ENCODE measurements around the gene CDC42EP3.

DNA sequence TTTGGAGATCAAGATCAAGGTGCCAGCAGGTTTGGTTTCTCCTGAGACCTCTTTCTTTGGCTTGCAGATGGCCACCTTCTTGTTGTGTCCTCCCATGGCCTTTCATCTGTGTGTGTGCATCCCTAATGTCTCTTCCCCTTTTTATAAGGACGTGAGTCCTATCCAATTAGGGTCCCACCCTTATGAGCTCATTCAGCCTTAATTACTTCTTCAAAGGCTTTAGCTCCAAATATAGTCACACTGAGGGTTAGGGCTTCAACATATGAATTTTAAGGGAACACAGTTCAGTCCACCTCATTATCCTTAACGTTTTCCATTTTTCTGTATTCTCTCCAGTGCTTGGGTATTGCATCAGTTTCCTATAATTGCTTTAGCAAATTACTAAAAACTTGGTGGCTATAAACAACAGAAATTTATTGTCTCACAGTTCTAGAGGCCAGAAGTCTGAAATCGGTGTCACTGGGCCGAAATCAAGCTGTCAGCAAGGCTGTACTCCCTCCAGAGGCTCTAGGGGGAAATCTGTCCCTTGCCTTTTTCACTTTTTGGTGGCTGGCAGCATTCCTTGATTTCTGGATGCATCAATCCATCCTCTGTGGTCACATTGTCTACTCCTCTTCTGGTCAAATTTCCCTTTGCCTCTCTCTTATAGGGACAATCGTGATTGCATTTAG, 34.1 kb downstream of the CDC42EP3 start:
- TF ChIP-seq, protein P1, sequence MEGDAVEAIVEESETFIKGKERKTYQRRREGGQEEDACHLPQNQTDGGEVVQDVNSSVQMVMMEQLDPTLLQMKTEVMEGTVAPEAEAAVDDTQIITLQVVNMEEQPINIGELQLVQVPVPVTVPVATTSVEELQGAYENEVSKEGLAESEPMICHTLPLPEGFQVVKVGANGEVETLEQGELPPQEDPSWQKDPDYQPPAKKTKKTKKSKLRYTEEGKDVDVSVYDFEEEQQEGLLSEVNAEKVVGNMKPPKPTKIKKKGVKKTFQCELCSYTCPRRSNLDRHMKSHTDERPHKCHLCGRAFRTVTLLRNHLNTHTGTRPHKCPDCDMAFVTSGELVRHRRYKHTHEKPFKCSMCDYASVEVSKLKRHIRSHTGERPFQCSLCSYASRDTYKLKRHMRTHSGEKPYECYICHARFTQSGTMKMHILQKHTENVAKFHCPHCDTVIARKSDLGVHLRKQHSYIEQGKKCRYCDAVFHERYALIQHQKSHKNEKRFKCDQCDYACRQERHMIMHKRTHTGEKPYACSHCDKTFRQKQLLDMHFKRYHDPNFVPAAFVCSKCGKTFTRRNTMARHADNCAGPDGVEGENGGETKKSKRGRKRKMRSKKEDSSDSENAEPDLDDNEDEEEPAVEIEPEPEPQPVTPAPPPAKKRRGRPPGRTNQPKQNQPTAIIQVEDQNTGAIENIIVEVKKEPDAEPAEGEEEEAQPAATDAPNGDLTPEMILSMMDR (IDR thresholded peaks at IDR 0.05) = no peak
- TF ChIP-seq EP300 (IDR thresholded peaks at IDR 0.05) = no peak
- TF ChIP-seq POLR2AphosphoS5 (IDR thresholded peaks at IDR 0.05) = no peak
- no peak for TF ChIP-seq POLR2A (IDR thresholded peaks at IDR 0.05)
